Stimulated activated CD4-positive, alpha-beta T cell treated with anti-CD3 and anti-CD28 coated beads, Interleukin-1b, Interleukin-23, amount 100 ng/mL, for 4 hours (primary cell): Measurements from ENCODE around the gene RPUSD1.
"Not testable (repeated sequence)": the region's sequence is repeated elsewhere in the genome, so short reads cannot be mapped to it uniquely, and the experiment has no call there.

Experiments
- DNase-seq, 2 donors: peaks; one replicate each; pipeline ENCODE4 v3.0.0-alpha.2; 2020; ENCODE audit warnings: low read depth in 2 of 2

RPUSD1 gene, protein sequence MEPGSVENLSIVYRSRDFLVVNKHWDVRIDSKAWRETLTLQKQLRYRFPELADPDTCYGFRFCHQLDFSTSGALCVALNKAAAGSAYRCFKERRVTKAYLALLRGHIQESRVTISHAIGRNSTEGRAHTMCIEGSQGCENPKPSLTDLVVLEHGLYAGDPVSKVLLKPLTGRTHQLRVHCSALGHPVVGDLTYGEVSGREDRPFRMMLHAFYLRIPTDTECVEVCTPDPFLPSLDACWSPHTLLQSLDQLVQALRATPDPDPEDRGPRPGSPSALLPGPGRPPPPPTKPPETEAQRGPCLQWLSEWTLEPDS

GRCh38 chr16:787978-788398 lies at the start of gene RPUSD1:
TSS of gene RPUSD1 (minus strand) at chr16:788381. CDS start at chr16:787737, 644 bp downstream.
- DNase-seq: no peak

- not testable (repeated sequence) for DNase-seq
Measured at GRCh38 chr16:836822-837221, 48.6 kb upstream of the RPUSD1 start.

DNA sequence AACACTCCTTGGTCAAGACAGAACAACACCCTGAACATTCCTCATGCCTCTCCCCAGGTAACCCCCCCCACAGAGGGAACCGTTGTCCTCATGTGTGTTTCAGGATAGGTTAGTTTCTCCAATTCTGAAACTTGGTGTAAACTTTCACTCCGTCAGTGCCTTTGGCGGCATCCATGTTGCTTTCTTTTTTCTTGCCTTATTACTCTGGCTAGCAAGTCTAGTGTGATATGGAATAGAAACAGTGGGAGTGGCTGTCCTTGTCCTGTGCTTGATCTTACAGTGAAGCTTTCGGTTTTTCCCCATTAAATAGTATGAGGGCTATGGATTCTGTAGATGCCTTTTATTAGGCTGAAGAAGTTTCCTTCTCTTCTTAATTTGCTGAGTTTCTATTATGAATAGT lies 48.0 kb upstream of the RPUSD1 start:
- DNase-seq: no peak

GRCh38 chr16:835373-835772 lies 47.2 kb upstream of the RPUSD1 start:
- no peak for DNase-seq

- DNase-seq: no peak
Measured at GRCh38 chr16:833411-833810, 45.2 kb upstream of the RPUSD1 start.

DNA sequence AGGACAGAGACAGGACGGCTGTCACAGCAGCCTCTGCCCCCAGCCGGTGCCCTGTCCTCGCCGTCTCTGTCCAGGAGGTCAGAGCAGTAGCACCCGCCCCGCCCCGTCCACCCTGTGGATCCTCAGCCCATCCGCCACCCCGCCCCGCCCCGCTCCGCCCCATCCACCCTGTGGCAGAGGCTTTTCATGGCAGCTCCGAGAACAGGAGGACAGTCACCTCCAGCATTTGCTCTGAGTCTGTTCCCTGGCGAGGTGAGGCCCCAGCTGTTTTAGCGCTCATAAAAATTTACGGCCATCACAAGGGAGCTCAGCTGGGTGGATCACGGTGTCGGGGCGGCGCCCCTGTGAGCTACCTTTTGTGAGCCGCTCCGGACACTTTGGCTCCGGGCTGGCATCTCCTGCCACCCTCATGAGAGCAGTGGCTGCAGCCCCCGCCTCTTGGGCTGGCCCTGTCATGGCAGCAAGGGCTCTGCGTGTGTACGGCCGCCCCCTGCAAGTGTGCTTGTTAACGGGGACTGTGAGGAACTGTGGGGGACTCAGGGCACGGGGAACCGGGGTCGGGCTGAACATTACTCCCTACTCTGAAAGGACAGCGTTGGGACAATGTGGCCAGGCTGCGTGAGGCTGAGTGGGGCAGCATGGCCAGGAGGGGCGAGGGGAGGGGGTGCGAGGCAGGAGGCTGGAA lies 44.6 kb upstream of the RPUSD1 start:
- DNase-seq: no peak

DNA sequence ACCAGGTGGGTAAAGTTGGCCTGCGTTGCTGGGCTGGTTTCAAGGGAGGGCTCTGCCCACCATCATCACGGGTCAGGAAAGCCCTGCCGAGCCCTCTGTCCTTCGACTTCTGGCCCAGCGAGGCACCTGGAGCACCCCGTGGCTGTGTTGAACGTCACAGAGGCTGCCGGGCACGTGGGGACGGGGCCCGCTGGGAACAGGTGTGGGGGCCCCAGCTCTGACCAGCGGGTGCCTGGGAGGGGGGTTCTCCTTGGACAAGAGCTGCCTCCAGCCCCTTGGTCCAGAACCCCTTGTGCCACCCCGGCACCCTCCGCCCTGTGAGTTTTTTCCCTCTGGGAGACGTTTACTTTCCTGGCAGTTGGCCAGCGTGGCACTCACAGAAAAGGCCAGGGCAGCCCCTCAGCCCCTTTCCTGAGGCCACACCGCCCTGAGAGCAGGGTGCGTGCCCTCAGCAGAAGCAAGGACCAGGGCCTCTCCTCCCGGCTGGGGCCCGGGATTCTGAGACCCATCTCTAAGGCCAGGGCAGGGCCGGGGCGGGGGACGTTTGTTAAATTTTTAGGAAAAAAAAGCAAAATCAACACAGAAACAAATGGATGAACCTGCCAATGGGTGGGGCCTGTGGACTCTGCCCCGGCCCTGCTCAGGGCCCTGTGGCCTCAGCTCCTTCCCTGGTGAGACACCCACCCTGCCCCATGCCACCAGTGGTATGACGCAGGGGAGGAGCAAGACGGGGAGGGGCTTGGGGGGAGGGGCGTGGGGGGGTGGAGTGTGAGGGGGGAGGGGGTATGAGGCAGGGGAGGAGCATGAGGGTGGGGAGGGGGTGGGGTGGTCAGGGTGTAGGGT lies 43.6 kb upstream of the RPUSD1 start:
- DNase-seq: no peak

- DNase-seq: no peak
Measured at GRCh38 chr16:830871-831570, 42.8 kb upstream of the RPUSD1 start.

GRCh38 chr16:830107-830870 lies 42.1 kb upstream of the RPUSD1 start:
- no peak for DNase-seq

DNA sequence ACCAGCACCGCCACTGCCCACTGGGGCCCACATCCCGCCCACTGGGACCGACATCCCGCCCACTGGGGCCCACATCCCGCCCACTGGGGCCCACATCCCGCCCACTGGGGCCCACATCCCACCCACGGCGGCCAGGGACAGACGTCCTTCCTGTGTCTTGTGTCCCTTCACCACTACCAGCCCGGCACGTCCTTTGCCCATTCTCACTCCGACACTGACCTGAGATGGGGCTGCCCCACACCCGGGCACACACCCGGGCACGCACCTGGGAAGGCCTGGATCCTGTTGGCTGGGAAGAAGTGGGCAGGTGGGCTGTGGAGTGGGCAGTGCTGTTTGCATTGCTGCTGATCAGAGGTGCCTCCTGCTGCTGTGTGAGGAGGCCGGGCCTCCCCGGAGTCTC lies 40.7 kb upstream of the RPUSD1 start:
- no peak for DNase-seq

- no peak for DNase-seq
Measured at GRCh38 chr16:827513-827912, 39.3 kb upstream of the RPUSD1 start.

- no peak for DNase-seq
Measured at GRCh38 chr16:825341-826061, 37.3 kb upstream of the RPUSD1 start.

DNA sequence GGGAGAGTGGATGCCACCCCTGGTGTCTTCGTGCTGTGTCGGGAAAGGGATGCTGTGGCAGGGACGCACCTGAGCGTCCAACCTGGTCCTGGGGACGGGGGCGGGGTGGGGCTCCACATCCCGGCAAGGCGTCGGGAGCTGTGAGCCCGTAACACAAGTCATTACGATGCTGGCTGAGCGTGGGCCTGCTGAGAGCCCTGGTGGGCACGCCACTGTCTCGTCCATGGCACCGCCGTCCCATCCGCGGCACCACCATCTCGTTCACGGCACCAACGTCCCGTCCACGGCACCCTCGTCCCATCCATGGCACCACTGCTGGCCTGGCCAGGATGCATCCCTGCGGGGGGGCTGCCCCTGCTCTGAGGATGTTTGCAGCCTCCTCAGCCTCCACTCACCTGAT lies 36.4 kb upstream of the RPUSD1 start:
- no peak for DNase-seq

- no peak for DNase-seq
Measured at GRCh38 chr16:824194-824593, 36.0 kb upstream of the RPUSD1 start.

GRCh38 chr16:822909-823297 lies 34.7 kb upstream of the RPUSD1 start:
- no peak for DNase-seq

DNA sequence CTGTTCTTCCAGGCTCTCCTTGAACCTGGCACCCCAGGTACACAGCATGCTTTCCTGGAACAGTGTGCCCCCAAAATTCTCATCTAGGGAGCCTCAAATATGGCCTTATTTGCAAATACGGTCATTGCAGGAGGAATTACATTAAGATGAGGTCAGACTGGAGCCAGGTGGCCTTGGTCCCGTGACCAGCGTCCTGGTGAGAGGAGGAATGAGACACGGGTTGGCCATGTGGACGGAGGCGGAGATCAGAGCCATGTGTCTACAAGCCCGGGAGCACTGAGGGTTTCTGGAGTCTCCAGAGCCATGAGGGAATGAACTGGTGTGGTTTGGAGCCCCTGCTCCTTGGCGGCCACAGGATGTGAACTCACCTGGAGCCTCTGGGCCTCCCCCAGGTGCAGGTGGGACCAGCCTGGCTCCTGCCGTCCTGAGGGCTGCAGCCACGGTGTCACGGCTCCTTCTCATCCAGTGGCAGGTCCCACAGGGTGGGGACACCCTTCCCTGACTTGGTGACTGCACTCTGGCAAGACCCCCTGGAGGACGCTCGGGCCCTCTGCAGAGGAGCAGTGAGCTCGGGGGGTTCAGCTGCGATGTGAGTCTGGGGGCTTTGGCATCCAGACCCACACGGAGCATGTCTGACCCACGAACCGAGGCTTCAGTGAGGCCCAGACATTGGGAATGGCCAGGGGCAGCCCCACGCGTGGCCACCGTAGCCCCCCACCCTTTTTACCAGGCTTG lies 34.2 kb upstream of the RPUSD1 start:
- no peak for DNase-seq

- no peak for DNase-seq
Measured at GRCh38 chr16:821751-822150, 33.6 kb upstream of the RPUSD1 start.

- no peak for DNase-seq
Measured at GRCh38 chr16:820748-821147, 32.6 kb upstream of the RPUSD1 start.

DNA sequence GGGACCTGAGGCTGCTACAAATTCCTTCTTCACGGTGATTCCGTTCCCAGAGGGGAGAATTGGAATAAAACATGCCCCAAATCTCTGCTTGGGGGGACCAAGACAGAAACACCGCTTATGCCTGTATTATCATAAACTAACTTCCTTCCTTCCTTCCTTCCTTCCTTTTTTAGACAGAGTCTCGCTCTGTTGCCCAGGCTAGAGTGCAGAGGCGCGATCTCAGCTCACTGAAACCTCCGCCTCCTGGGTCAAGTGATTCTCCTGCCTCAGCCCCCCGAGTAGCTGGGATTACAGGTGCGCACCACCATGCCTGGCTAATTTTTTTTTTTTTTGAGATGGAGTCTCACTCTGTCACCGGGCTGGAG lies 31.8 kb upstream of the RPUSD1 start:
- DNase-seq: not testable (repeated sequence)
